Activated T-cell treated with anti-CD3 and anti-CD28 coated beads for 1 hour (primary cell): ENCODE data around the gene MYEF2.

Experiments used
- DNase-seq: peaks from one replicate; pipeline ENCODE4 v3.0.0-alpha.2; 2020; ENCODE audit warnings: low read depth

The MYEF2 gene

DNA sequence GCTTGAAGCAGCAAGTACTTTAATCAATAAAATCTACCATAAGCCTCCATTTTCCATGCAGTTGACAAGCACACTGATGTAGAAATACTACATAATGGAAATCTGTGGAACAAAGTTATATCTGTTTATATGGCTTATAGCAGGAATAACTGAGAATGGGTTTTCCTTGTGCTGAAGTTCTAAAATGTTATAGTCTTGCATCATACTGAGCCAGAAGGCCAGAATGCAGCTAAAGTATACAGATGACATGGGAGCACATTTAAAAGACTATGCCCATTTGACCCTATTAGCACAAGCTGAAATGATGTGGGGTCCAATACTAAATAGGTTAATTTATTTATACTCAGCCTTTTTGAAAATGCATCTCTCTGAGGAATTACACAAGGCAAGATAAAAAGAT is 32.2 kb downstream of the MYEF2 start:
- DNase-seq: no peak

- no peak for DNase-seq
Observed at GRCh38 chr15:48144889-48145288, 33.2 kb downstream of the MYEF2 start.

DNA sequence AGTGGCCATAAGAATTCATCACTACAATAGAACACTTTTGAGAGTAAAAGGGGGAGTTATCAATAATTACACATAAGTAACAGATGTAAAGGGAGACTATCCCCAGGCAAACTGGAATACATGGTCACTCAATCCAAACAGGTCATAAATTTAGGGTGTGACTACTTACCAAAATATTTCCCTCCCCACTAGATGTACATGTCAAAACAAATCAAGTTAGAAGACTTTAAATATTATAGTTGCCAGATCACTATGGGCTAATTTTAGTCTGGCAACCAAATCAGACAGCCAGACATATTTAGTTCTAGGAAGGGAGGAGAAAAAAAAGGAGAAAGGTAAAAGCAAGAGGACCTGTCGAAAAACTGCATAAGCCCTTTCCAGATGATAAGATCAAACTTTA is 34.2 kb downstream of the MYEF2 start:
- no peak for DNase-seq

DNA sequence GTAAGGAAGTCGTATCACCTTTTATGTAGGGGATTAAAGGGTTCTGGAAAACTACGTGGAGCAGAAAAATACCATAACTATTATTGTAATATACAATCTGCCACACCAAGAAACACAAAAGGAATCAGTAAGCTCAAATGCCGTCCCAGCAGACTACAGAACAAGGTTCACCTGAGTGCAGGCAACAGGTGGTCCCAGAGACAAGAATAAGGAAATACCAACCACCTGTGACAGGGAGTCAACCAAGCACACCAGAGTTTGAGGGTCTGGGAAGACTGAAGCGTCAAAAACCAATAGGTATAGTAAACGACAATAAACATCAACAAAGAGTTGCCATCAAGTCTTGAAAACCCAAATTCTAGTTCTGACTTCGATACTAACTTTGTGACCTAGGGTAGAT is 45.2 kb downstream of the MYEF2 start:
- no peak for DNase-seq

- no peak for DNase-seq
Observed at GRCh38 chr15:48131324-48131723, 46.8 kb downstream of the MYEF2 start.

DNA sequence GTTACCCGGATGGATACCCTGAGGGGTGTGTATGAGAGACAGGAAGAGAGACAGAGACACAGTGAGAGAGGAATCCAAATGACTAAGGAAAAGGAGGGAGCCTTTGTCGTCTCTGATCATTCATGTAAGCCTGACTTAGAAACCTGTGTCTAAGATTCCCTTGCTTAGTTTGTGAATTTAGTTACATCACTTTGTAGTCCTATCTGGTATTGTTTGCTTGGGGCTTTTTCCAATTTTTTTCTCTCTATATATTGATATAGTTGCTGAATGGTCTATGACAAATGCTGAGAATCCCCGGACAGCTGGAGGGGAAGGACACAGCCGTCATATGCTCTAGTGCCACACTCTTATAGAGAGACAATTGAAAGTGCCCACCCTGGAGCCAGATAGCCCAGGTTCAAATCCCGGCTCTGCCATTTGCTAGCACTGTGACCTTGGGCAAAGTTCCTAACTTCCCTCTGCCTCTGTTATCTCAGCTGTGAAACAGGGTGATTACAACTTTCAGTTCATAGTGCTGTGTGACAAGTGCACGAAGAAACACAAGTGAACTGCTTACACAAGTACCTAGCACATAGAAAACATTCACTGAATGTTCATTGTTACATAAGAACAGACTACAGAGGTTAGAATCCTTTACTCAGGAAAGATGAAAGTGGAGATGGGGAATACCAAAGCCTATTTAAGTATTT is 51.3 kb downstream of the MYEF2 start:
- no peak for DNase-seq

DNA sequence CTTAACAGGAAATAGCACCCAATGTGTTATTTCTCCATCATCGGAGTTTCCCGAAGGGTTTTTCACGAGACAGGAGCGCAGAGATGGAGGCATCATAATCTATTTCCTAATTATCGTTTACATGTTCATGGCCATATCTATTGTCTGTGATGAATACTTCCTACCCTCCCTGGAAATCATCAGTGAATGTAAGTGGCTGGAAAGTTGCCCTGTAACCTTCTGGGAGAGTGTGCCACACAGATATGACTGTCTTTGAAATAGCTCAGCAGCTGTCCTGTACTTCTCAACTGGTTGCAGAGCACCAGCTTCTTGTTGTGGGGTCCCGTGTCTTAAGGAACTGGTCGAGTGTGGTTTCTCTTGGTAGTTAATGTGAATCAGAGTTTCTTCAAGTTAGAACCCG is 56.2 kb downstream of the MYEF2 start:
- no peak for DNase-seq

DNA sequence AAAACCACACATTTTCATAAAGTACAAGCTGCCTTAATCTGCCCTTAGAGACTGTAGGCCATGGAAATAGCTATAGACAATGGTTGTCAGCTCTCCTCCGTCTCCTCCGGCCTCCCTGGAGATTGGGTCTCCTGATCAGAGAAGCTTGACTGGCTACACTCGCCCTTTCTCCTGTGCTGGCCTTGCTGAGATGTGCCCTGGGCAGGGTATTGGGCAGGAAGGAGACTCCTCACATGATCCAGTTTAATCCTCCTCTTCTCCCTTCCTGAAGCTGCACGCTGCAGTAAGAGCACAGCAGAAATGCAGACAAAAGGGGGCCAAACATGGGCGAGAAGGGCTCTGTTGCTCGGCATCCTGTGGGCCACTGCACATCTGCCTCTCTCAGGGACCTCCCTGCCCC is 57.4 kb downstream of the MYEF2 start, which contains the start of gene SLC24A5:
Gene SLC24A5, plus strand, starts transcription at position 246 of the 400 bp plus-strand sequence. Its CDS starts 55 bp downstream, at position 301.
- DNase-seq: no peak

GRCh38 chr15:48119277-48119676 is 58.8 kb downstream of the MYEF2 start:
- DNase-seq: no peak

GRCh38 chr15:48112242-48112641 is 65.9 kb downstream of the MYEF2 start:
- no peak for DNase-seq

- DNase-seq: no peak
Observed at GRCh38 chr15:48109856-48110531, 68.1 kb downstream of the MYEF2 start.

GRCh38 chr15:48109212-48109611 is 68.9 kb downstream of the MYEF2 start:
- DNase-seq: no peak

DNA sequence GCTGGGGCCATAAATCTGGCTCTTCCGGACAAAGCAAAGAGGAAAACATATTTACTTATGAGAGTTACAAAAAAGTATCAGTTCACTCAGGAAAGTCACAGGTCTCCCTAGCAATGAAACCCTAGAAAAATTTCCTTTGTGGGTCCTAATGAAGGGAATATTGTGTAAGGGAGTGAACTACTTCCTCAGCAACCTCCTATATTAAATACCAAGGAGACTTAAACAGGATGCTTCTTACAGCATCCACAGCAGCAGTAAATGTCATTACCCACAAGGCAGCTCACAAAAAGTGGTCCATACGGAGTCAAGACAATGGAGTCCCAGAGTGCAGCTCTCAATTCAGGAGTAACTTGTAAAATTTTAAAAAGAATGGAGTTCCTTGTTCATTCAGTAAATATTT is 72.2 kb downstream of the MYEF2 start:
- DNase-seq: no peak

DNA sequence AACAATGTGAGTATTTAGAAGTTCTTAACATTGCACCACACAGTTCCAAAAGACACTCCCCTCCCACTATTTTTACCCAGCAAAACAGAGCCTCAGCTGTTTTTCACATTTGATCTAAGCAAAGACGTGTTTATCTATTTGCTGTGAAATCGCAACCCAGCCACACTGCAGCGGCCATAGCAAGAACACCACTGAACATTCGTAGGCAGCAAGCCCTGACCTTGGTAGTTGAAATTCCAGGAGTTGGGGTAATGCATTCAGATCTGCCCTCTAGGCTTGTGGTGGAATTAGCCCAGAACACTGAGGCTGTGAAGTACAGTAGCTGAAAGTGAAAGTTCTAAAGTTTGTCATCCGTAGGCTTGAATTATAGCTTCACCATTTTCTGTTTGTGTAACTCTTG is 74.4 kb downstream of the MYEF2 start:
- DNase-seq: no peak

GRCh38 chr15:48102167-48102566 is 75.9 kb downstream of the MYEF2 start:
- no peak for DNase-seq

DNA sequence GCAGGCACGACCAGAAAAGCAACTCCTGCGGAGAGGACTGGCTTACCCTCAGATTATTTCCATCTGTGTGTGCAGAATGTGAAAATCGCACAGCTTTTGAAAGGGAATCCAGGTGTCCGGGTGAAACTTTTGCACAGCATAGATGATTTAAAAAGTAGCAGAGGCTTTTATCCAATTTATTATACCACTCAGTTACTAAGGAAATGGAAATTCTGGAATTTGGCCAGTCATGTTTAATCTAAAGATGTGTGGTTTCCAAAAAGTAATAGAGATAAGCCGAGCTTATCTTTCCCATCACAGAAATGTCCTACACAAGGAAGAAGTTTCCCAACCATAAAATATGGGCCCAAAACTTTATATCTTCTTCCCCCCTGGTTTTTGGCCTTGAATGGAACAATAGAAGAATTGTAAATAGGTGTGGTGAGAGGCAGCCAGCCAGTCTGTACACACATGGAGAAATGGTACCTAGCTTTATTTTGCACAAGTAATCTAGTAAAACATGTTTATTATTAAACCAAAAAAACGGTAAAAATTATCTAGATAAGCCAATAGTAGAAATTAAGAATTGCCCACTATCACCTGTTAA is 76.6 kb downstream of the MYEF2 start:
- DNase-seq: no peak

GRCh38 chr15:48097264-48097663 is 80.8 kb downstream of the MYEF2 start:
- DNase-seq: no peak

DNA sequence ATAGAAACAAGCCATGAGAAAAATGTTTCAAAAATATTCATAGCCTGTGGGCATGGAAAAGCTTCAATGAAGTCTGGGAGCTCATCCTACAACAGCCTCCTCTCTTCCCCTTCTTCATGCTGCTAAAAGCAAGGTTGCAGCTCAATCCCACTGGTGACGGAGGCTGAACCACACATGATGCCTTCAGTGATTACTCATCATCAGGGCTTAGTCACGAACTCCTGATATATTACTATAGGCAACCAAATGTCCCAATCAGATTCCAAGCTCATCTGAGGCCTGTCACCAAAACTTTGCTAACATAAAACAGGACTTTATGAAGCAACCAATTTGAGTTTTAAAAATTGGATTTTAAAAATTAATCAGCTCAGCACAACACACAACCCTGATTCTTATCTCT is 81.3 kb downstream of the MYEF2 start:
- no peak for DNase-seq

GRCh38 chr15:48096355-48096786 is 81.7 kb downstream of the MYEF2 start:
- no peak for DNase-seq

DNA sequence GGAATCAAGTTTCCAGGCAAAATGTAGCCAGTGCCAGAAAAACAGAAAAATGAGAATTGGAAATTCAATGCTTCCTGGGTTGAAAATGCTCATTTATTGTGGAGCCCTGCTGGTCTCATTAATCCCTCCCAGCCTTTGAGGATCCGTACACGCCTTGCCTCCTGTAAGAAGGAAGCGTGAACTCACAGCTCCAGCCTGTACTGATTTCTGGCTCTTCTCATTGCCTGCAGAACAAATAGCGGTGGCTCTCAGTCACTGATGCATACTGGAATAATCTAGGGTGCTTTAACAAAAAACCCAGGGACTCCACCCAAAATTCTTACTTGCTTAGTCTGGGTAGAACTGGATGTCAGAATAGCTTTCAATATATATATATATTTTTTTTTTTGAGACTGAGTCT is 86.6 kb downstream of the MYEF2 start:
- no peak for DNase-seq

DNA sequence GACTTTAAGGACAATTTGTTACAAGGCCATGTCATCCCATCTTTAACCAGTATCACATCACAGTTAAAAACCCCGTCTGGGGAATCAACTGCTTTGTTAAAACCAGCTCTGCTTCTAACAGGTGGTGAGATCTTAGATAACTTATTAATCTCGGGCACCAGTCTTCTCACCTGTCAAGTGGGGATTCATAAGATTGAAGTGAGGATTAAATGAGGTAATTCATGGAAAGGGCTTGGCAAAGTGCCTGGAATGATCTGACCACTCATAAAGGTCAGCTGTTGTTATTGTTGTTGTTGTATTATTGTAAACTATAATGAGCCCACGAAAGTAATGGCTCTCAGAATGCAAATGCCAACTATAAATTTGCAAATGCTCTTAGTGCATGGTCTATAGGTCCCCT is 87.4 kb downstream of the MYEF2 start:
- no peak for DNase-seq

DNA sequence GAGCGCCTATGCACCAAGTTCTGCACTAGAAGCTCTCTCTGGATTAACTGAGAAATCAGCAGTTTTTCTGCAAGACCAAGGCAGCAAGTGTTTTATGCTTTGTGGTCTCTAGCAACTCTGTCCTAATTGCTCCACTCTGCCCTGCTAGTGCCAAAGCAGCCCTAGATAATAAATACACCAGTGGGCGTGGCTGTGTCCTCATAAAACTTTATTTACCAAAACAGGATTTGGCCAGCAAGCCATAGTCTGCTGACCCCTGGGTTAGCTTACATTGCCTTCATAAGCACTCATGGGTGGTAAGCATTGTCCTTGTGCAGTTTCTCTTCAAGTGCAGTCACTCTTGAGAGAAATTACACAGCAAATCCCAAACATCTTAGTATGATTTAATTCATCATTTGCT is 88.0 kb downstream of the MYEF2 start:
- no peak for DNase-seq

GRCh38 chr15:48089702-48090101 is 88.4 kb downstream of the MYEF2 start:
- DNase-seq: no peak

GRCh38 chr15:48087844-48088243 is 90.3 kb downstream of the MYEF2 start:
- no peak for DNase-seq
